Pulmonary artery endothelial cell (primary cell): ENCODE results near the gene RNF130. TPM values are rescaled to one million over a fixed set of nuclear protein-coding genes. Genes with fewer than 3 reads are reported as not detected.

Experiments used
- DNase-seq: peaks from one replicate; pipeline ENCODE4 v3.0.0-alpha.2; 2011; ENCODE audit warnings: low read depth, low spot score
- total RNA-seq: library from RNA; depleted of rRNA; stranded (reverse); fragments of >200 nt; gene quantifications from 2 replicates; pipeline ENCODE4 v1.2.3, GENCODE V29; 2014

Gene RNF130
- total RNA-seq, 1 donor from 2014 or later: 27.6 TPM

DNA sequence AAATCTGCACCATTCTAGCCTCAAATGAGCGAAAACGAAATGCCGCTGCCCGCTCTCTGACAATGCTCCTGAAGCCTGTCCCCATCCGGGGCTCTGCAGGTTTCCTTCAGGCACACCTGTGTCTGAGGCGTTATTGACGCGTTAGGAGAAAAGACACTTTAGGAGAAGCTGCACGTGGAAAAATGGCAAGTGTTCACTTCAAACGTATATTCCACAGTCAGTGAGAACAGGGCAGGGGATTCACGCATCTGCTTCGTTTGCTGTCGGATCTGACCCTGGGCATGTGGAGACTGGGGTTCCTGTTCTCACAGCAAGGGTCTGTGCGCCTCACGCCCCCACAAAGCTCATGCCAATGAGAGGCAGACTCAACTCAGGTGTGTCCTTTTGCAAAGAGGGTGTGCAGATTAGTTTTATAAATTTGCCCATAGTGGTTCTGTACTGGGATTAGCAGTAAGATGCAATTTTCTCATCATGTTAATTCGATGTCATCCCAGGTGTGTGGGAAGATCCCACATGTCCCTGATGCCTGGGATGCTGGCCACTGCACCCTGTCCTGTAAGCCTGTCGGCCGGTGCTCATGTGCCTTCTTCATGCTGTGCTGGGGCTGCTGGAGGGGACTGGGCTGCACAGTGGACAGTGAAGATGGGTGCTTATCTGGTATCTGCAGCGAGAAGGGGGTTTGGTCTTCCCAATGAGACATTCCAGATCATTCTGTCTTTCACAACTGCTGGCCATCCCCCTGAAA, 152.6 kb downstream of the RNF130 start:
- DNase-seq: no peak

DNA sequence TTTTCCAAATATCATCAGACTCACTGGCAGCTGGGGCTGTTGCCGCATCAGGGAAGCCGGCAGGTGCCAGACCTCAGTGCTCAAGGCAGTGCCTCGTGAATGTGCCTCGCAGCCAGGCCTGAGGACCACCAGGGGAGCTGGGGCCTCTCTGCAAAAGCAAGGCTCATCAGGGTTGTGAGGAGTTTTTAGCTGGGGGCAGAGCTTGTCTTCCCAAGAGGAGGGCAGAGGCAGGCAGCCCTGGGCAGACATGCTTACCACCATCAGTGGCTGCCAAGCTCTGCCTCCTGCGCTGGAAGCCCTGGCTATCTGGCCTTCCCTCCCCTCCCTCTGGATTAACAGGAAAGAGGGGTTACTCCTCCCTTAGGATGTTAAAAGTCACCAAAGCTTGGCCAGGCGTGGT, 155.0 kb downstream of the RNF130 start:
- DNase-seq: no peak

- DNase-seq: no peak
Observed at GRCh38 chr5:179915406-179915935, 156.1 kb downstream of the RNF130 start.

- no peak for DNase-seq
Observed at GRCh38 chr5:179914032-179914755, 157.4 kb downstream of the RNF130 start.

GRCh38 chr5:179913461-179913860, 158.1 kb downstream of the RNF130 start:
- DNase-seq: no peak

- DNase-seq: no peak
Observed at GRCh38 chr5:179912951-179913350, 158.6 kb downstream of the RNF130 start.

GRCh38 chr5:179912386-179912785, 159.2 kb downstream of the RNF130 start:
- no peak for DNase-seq

DNA sequence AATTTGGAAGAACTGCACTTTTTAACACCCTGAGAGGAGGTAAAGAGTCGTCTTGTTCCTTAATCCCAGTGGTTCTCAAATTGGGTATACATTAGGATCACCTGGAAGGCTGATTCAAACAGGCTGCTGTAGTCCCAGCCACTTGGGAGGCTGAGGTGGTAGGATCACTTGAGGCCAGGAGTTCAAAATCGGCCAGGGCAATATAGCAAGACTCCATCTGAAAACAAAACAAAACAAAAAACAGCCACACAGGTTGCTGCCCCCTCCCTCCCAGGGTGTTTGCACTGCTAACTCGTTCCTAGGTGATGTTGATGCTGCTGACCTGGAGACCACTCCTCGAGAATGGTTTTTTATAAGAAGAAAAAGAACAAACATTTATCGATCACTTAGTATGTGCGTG, 162.3 kb downstream of the RNF130 start:
- no peak for DNase-seq

- DNase-seq: no peak
Observed at GRCh38 chr5:179908528-179908927, 163.0 kb downstream of the RNF130 start.

- no peak for DNase-seq
Observed at GRCh38 chr5:179907556-179908324, 163.8 kb downstream of the RNF130 start, which contains the start of gene TBC1D9B. TSS of gene TBC1D9B (minus strand) at chr5:179907897. CDS start at chr5:179907821, 76 bp downstream.

GRCh38 chr5:179906795-179907555, 164.6 kb downstream of the RNF130 start:
- no peak for DNase-seq

- no peak for DNase-seq
Observed at GRCh38 chr5:179906294-179906794, 165.2 kb downstream of the RNF130 start.

DNA sequence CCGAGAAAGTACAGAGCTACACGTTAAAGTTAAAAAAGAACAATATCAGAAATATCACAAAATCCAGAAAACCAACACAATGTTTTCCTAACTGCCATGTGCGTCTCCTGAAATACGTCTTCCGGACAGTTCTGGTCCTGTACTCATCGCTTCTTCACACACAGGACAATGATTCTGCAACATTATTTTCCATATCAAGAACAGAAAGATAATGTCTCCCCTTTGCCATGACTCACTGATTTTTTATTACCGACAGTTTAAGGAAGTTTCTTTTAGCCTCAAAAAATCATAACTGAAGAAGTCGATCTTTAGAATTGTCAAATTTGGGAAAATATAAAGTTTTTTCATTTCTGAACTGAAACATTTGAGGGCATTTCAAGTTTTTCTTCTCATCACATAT, 166.4 kb downstream of the RNF130 start:
- no peak for DNase-seq

Other genes with a start within 250 kb of the RNF130 start
- gene MRNIP, start 212.9 kb downstream of the RNF130 start, total RNA-seq: 8.9 and 13.8 TPM in 2 replicates
- gene TBC1D9B, start 163.9 kb downstream of the RNF130 start, total RNA-seq: 44.0 and 44.3 TPM in 2 replicates
- not detected in 2 replicates for gene RASGEF1C, start 137.5 kb upstream of the RNF130 start, total RNA-seq
- 22.4 and 25.7 TPM in 2 replicates for gene MAPK9, start 220.3 kb upstream of the RNF130 start, total RNA-seq